Right lobe of liver (tissue), 6 donors: ENCODE results near the gene COL6A1. TPM values are rescaled to one million over a fixed set of nuclear protein-coding genes. Genes with fewer than 3 reads are reported as not detected.
"Not testable (repeated sequence)": the region's sequence is repeated elsewhere in the genome, so short reads cannot be mapped to it uniquely, and the experiment has no call there.

Experiments used
- ATAC-seq, 4 donors: fragments of 200-7000 bp; cut with Tn5 transposase; one replicate each; pipeline ENCODE4 v1.9.1; 2020; ENCODE audit warnings: mild to moderate bottlenecking in 4 of 4, moderate library complexity in 4 of 4
- DNase-seq, 3 donors: peaks; one replicate each; pipeline ENCODE4 v3.0.0-alpha.2; 2020
- H3K27ac ChIP-seq, 3 donors: fragments of 200-600 bp; one replicate each; pipeline ENCODE4 v1.8.0; 2022
- H3K27me3 ChIP-seq, 2 donors: fragments of 200-600 bp; one replicate each; pipeline ENCODE4 v1.8.0; 2022
- H3K36me3 ChIP-seq, 4 donors: fragments of 200-600 bp; sonication (generic) in 1 of 4; one replicate each; pipeline versions ENCODE4 v1.5.1 to v1.8.0; 2017 to 2022; ENCODE audit warnings: control low read depth in 1 of 4
- H3K4me1 ChIP-seq, 4 donors: fragments of 200-600 bp; sonication (generic) in 1 of 4; one replicate each; pipeline versions ENCODE4 v1.5.1 to v1.8.0; 2017 to 2022; ENCODE audit warnings: control low read depth in 1 of 4
- H3K4me3 ChIP-seq, 3 donors: fragments of 200-600 bp; one replicate each; pipeline ENCODE4 v1.8.0; 2022
- H3K9me3 ChIP-seq, 4 donors: fragments of 200-600 bp; sonication (generic) in 1 of 4; one replicate each; pipeline versions ENCODE4 v1.5.1 to v1.8.0; 2017 to 2022; ENCODE audit warnings: control low read depth in 1 of 4
- POLR2A ChIP-seq: fragments of 450-650 bp; IDR thresholded peaks from one replicate; pipeline ENCODE4 v1.6.1; 2017; ENCODE audit warnings: antibody characterized with exemption, mild to moderate bottlenecking
- WGBS: methylation state at CpG from one replicate; pipeline ENCODE4 v1.1.6; 2018; ENCODE audit warnings: low coverage, low lambda C conversion rate; ENCODE audit not compliant: insufficient coverage; ENCODE audit errors: missing lambda C conversion rate; 5-methylcytosine and 5-hydroxymethylcytosine counted together
- intact Hi-C, 2 donors: fragments of 100-400 bp; cut with DNase I; formaldehyde crosslinking; loops; one replicate each; pipeline versions ENCODE4 v1.11.2 to v1.14.1; 2022
- total RNA-seq, 6 experiments: library from RNA; depleted of rRNA in 2 of 6; stranded (reverse); fragments of >200 nt in 2 of 6; fragmentation: NEBNext Ultra II Directional in 3 of 6; extraction: Animal tissue kit (Norgen Biotek cat#: 25700) in 3 of 6; gene quantifications; one replicate each; pipeline versions ENCODE4 v1.1.0 to v1.2.4, GENCODE V29; 2016 to 2023
- TF ChIP-seq, protein P1 (sequence below), 4 donors: fragments of 200-600 bp in 3 of 4; fragments of 450-650 bp in 1 of 4; IDR thresholded peaks; one replicate each; pipeline versions ENCODE4 v1.5.1 to v1.8.0; 2016 to 2022; ENCODE audit warnings: antibody characterized with exemption in 4 of 4, mild to moderate bottlenecking in 2 of 4
- donor health status: DM: no; HTN: yes; CAD: no.
- donor health status: DM: no; HTN: no; CAD: no.
- donor health status: DM: no; HTN: no; CAD: no.
- donor health status: DM: no; HTN: yes; CAD: no.
- donor health status: DM: no; HTN: yes; CAD: no.

The COL6A1 gene
- total RNA-seq, 6 experiments from 2014 or later, result 28.2 to 79.9 (median 51.1) TPM

DNA sequence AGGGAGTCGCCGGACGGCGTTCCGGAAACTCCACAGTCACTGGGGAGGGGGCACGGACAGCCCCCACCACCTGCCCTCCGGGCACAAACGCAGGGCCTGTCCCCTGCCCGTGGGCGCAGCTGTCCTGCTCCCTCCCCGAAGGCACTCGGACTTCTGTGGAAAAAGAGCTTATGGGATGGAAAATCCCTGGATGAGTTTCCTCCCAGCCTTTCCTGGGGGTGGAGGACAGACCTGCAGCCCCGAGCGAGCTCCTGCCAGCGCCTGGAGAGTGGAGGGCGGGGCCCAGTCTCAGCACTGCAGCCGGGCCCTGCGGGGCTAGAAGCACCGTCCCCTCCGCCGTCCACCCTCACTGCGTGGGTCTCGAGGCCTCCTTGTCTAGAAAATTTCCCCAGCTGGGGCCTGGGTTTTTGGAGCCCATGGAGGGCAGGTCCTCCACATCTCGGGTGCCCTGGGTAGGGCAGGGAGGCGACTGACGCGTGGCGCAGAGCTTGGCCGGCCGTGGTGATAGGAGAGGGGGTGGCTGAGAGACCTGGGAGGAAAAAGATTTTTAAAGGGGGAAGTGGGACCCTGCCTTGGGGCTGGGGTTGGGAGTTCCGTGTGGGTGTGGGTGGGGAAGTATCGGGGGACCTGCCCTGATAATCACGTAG is 6.4 kb upstream of the COL6A1 start:
- Histone ChIP-seq H3K27ac (peak overlapping the region; percentile 42 to 72 (median 60)), H3K27me3 (peaks cover 0 to 10% of the 10 kb centered on the region in 2 donors), H3K36me3 (no peaks in the 10 kb centered on the region), H3K9me3 (no peaks in the 10 kb centered on the region), H3K4me1 (peaks cover 0 to 25% (median 5%) of the 10 kb centered on the region in 4 donors), H3K4me3 (no peak overlapping the region)
- ATAC-seq (peak in 3 of 4 donors; percentile 2 to 16 (median 7)), DNase-seq (peak in 2 of 3 donors; percentile 35 to 51)
- TF ChIP-seq, protein P1, sequence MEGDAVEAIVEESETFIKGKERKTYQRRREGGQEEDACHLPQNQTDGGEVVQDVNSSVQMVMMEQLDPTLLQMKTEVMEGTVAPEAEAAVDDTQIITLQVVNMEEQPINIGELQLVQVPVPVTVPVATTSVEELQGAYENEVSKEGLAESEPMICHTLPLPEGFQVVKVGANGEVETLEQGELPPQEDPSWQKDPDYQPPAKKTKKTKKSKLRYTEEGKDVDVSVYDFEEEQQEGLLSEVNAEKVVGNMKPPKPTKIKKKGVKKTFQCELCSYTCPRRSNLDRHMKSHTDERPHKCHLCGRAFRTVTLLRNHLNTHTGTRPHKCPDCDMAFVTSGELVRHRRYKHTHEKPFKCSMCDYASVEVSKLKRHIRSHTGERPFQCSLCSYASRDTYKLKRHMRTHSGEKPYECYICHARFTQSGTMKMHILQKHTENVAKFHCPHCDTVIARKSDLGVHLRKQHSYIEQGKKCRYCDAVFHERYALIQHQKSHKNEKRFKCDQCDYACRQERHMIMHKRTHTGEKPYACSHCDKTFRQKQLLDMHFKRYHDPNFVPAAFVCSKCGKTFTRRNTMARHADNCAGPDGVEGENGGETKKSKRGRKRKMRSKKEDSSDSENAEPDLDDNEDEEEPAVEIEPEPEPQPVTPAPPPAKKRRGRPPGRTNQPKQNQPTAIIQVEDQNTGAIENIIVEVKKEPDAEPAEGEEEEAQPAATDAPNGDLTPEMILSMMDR (IDR thresholded peaks at IDR 0.05), result no peak
- intact Hi-C loops, result no loop called here
- WGBS, result 16% methylated on average over 8 of the region's 33 CpGs

DNA sequence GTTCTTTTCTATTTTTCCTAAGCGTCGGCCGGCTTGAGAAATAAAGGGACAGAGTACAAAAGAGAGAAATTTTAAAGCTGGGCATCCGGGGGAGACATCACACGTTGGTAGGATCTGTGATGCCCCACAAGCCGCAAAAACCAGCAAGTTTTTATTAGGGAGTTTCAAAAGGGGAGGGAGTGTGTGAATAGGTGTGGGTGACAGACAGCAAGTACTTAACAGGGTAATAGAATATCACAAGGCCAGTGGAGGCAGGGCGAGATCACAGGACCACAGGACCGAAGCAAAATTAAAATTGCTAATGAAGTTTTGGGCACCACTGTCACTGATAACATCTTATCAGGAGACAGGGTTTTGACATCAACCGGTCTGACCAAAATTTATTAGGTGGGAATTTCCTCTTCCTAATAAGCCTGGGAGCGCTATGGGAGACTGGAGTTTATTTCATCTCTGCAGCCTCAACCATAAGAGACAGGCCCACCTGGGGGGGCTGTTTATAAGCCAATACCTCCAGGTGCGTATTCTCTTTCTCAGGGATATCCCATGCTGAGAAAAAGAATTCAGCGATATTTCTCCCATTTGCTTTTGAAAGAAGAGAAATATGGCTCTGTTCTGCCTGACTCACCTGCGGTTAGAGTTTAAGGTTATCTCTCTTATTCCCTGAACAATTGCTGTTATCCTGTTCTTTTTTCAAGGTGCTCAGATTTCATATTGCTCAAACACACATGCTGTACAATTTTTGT is 5.7 kb upstream of the COL6A1 start:
- intact Hi-C loops, H3K27me3 ChIP-seq, ATAC-seq, H3K4me3 ChIP-seq, DNase-seq, H3K9me3 ChIP-seq, H3K36me3 ChIP-seq, H3K27ac ChIP-seq: not testable (repeated sequence)
- peaks cover 0 to 25% (median 5%) of the 10 kb centered on the region in 4 donors for H3K4me1 ChIP-seq
- 40% methylated on average over 13 of the region's 13 CpGs for WGBS

DNA sequence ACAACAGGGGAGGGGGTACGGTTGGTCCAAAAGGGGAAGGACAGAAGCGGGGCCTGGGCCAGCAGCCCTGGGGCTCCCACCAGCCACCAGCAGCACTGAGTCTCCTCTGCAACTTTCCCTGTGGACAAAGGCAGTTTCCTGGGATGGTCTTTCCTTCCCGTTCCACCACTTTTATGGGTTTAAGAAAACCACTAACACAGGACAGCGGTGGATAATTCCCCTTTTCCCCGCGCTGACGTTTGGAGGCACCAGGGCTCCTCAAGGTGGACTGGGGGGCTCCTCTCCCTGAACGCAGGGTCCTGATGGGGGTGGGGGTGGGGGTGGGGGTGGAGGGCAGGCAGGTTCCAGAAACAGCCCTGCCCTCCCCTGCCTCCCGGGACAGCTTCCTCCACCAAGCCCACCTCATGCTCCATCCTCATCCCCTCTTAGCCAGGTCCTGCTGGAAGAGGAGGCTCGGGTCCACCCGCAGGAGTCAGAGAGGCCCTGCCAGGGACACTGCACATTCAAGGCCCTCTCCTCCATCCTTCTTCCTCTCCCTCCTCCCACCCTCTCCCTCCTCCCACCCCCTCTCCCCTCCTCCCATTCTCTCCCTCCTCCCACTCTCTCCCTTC is 4.8 kb upstream of the COL6A1 start:
- Histone ChIP-seq H3K4me1 (peaks cover 0 to 27% (median 5%) of the 10 kb centered on the region in 4 donors), H3K36me3 (no peaks in the 10 kb centered on the region), H3K4me3 (no peak overlapping the region), H3K27ac (no peak overlapping the region), H3K9me3 (no peaks in the 10 kb centered on the region), H3K27me3 (peaks cover 0 to 10% of the 10 kb centered on the region in 2 donors)
- intact Hi-C loops, result no loop called here
- TF ChIP-seq, protein P1 (IDR thresholded peaks at IDR 0.05), result no peak
- no peak for TF ChIP-seq POLR2A
- ATAC-seq (no peak), DNase-seq (no peak)
- 18% methylated on average over 3 of the region's 11 CpGs for WGBS

DNA sequence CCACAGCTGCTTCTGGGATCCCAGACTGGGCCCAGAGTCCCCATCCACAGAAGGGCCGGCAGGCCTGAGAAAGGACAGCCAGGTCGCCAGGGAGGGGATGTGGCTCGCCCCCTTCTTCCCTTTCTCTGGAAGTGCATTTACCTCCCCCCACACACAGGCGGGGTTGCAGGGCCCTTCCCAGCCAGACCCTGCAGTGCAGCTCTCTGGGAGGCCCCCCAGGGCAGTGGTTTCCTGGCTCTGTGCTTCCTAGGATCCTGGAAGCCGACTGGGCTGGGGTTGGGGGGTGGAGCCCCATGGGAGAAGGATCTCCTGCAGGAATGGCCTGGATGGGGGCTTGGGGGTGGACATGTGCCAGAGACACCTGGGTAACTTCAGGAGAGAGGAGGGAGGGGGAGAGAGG is 4.2 kb upstream of the COL6A1 start:
- no peak for TF ChIP-seq POLR2A
- TF ChIP-seq, protein P1 (IDR thresholded peaks at IDR 0.05), result no peak
- WGBS, result 20% methylated on average over 4 of the region's 5 CpGs
- H3K36me3 ChIP-seq, result no peaks in the 10 kb centered on the region
- H3K27me3 ChIP-seq, result peaks cover 0 to 10% of the 10 kb centered on the region in 2 donors
- ATAC-seq (no peak), DNase-seq (peak in 1 of 3 donors; percentile 54)
- no peaks in the 10 kb centered on the region for H3K9me3 ChIP-seq
- no peak overlapping the region for H3K27ac ChIP-seq
- H3K4me3 ChIP-seq, result no peak overlapping the region
- peaks cover 0 to 29% (median 7%) of the 10 kb centered on the region in 4 donors for H3K4me1 ChIP-seq
- intact Hi-C loops, result no loop called here
